GM21529 (cell line): ENCODE measurements around the gene IFNL2.
"Not testable (repeated sequence)": the region's sequence is repeated elsewhere in the genome, so short reads cannot be mapped to it uniquely, and the experiment has no call there.

Experiments
- ATAC-seq: cut with Tn5 transposase; IDR thresholded peaks from one replicate; pipeline ENCODE4 v1.9.1; 2021; ENCODE audit not compliant: unreplicated experiment

Gene IFNL2

GRCh38 chr19:39268085-39268484, at the start of gene IFNL2:
Gene IFNL2 (plus strand): TSS chr19:39268396. CDS start chr19:39268569, 173 bp downstream.
- ATAC-seq: not testable (repeated sequence)

GRCh38 chr19:39219108-39219507, 49.1 kb upstream of the IFNL2 start:
- not testable (repeated sequence) for ATAC-seq

- ATAC-seq: no peak
These were observed 44.4 kb upstream of the IFNL2 start for GRCh38 chr19:39223703-39224279.

- no peak for ATAC-seq
These were observed 43.3 kb upstream of the IFNL2 start for GRCh38 chr19:39224910-39225309.

GRCh38 chr19:39230096-39230764, 38.0 kb upstream of the IFNL2 start:
- no peak for ATAC-seq

- ATAC-seq: no peak
These were observed 35.5 kb upstream of the IFNL2 start for GRCh38 chr19:39232708-39233107.

GRCh38 chr19:39236527-39236926, 31.7 kb upstream of the IFNL2 start:
- no peak for ATAC-seq

GRCh38 chr19:39237200-39238184, 30.7 kb upstream of the IFNL2 start:
- peak; percentile 76 for ATAC-seq

- no peak for ATAC-seq
These were observed 30.0 kb upstream of the IFNL2 start for GRCh38 chr19:39238209-39238608.

GRCh38 chr19:39238944-39239343, 29.3 kb upstream of the IFNL2 start:
- no peak for ATAC-seq

GRCh38 chr19:39240421-39240820, 27.8 kb upstream of the IFNL2 start:
- ATAC-seq: no peak

GRCh38 chr19:39243741-39244140, 24.5 kb upstream of the IFNL2 start:
- ATAC-seq: not testable (repeated sequence)

GRCh38 chr19:39244410-39245100, 23.6 kb upstream of the IFNL2 start, which contains the start of gene IFNL3:
Gene IFNL3 (minus strand): TSS chr19:39245006. CDS start chr19:39244967, 39 bp downstream.
- ATAC-seq: not testable (repeated sequence)

- not testable (repeated sequence) for ATAC-seq
These were observed 23.0 kb upstream of the IFNL2 start for GRCh38 chr19:39245166-39245565.

- ATAC-seq: no peak
These were observed 21.1 kb upstream of the IFNL2 start for GRCh38 chr19:39246951-39247669.

GRCh38 chr19:39247701-39248664, 20.2 kb upstream of the IFNL2 start:
- no peak for ATAC-seq

- no peak for ATAC-seq
These were observed 19.4 kb upstream of the IFNL2 start, which contains the start of gene IFNL4 for GRCh38 chr19:39248806-39249205. Gene IFNL4 (minus strand): TSS chr19:39248856.

GRCh38 chr19:39251081-39251480, 17.1 kb upstream of the IFNL2 start:
- ATAC-seq: no peak

- ATAC-seq: no peak
These were observed 16.4 kb upstream of the IFNL2 start for GRCh38 chr19:39251846-39252245.
